Thyroid gland (tissue), 4 donors: ENCODE measurements around the gene RNF148. TPM values are rescaled to one million over a fixed set of nuclear protein-coding genes. Genes with fewer than 3 reads are reported as not detected.
"Not testable (repeated sequence)": the region's sequence is repeated elsewhere in the genome, so short reads cannot be mapped to it uniquely, and the experiment has no call there.

ENCODE experiments used
- DNase-seq, 2 donors: peaks; one replicate each; pipeline ENCODE4 v3.0.0-alpha.2; 2019
- H3K27ac ChIP-seq, 3 donors: fragments of 200-600 bp; sonication (generic); 1 replicate in 2 of 3; 2 replicates in 1 of 3; pipeline ENCODE4 v1.5.1; 2016 to 2019; ENCODE audit warnings: mild to moderate bottlenecking in 1 of 3, moderate library complexity in 1 of 3
- H3K27me3 ChIP-seq: fragments of 200-600 bp; sonication (generic); one replicate; pipeline ENCODE4 v1.5.1; 2019
- H3K36me3 ChIP-seq, 2 donors: fragments of 200-600 bp; sonication (generic); one replicate each; pipeline ENCODE4 v1.5.1; 2016 to 2019
- H3K4me1 ChIP-seq, 2 donors: fragments of 200-600 bp; sonication (generic); one replicate each; pipeline ENCODE4 v1.5.1; 2017 to 2019
- H3K4me3 ChIP-seq, 3 donors: fragments of 200-600 bp; sonication (generic); replicated peaks in 1 of 3; 1 replicate in 2 of 3; 2 replicates in 1 of 3; pipeline ENCODE4 v1.5.1; 2016; ENCODE audit warnings: mild to moderate bottlenecking in 1 of 3
- H3K9me3 ChIP-seq: fragments of 200-600 bp; sonication (generic); one replicate; pipeline ENCODE4 v1.5.1; 2017
- CTCF ChIP-seq, 6 experiments: fragments of 200-600 bp in 3 of 6; fragments of 450-650 bp in 3 of 6; sonication (generic) in 3 of 6; IDR thresholded peaks; one replicate each; pipeline ENCODE4 v1.5.1; 2016 to 2019; ENCODE audit warnings: antibody characterized with exemption in 6 of 6, mild to moderate bottlenecking in 2 of 6, inconsistent platforms in 1 of 6, moderate library complexity in 1 of 6
- POLR2A ChIP-seq, 2 donors: fragments of 450-650 bp; IDR thresholded peaks; one replicate each; pipeline ENCODE4 v1.6.1; 2017; ENCODE audit warnings: antibody characterized with exemption in 2 of 2, mild to moderate bottlenecking in 2 of 2, moderate library complexity in 1 of 2
- WGBS, 2 donors: methylation state at CpG; one replicate each; pipeline ENCODE4 v1.1.5; 2017; 5-methylcytosine and 5-hydroxymethylcytosine counted together
- intact Hi-C: fragments of 100-400 bp; cut with DNase I; formaldehyde crosslinking; loops from one replicate; pipeline ENCODE4 v1.15.1; 2023
- total RNA-seq, 4 donors: library from RNA; depleted of rRNA; stranded (reverse); fragments of >200 nt; gene quantifications; one replicate each; pipeline ENCODE4 v1.2.3, GENCODE V29; 2016

RNF148 gene
- total RNA-seq, 4 donors from 2014 or later: 1.4 to 7.9 (median 4.7) TPM

GRCh38 chr7:122686360-122686878 is 16.3 kb downstream of the RNF148 start:
- Histone ChIP-seq H3K27ac (no peak overlapping the region), H3K36me3 (no peaks in the 10 kb centered on the region), H3K27me3 (no peaks in the 10 kb centered on the region), H3K4me1 (no peaks in the 10 kb centered on the region), H3K4me3 (no peak overlapping the region), H3K9me3 (no peaks in the 10 kb centered on the region)
- 24 to 48% methylated on average over 10 of the region's 10 CpGs for WGBS, 2 donors
- intact Hi-C loops: no loop called here
- no peak for TF ChIP-seq CTCF (IDR thresholded peaks at IDR 0.05)
- TF ChIP-seq POLR2A (IDR thresholded peaks at IDR 0.05): no peak
- peak; percentile 13 to 40 for DNase-seq

GRCh38 chr7:122684504-122684903 is 18.2 kb downstream of the RNF148 start:
- no peak for DNase-seq
- no peak overlapping the region for H3K27ac ChIP-seq
- intact Hi-C loops: no loop called here
- no peaks in the 10 kb centered on the region for H3K27me3 ChIP-seq
- H3K36me3 ChIP-seq: no peaks in the 10 kb centered on the region
- no peak for TF ChIP-seq POLR2A (IDR thresholded peaks at IDR 0.05)
- no peak for TF ChIP-seq CTCF (IDR thresholded peaks at IDR 0.05)
- H3K9me3 ChIP-seq: no peaks in the 10 kb centered on the region
- WGBS, 2 donors: 92 to 93% methylated on average over 2 of the region's 2 CpGs
- H3K4me1 ChIP-seq: no peaks in the 10 kb centered on the region
- H3K4me3 ChIP-seq: no peak overlapping the region

GRCh38 chr7:122682815-122683550 is 19.7 kb downstream of the RNF148 start:
- H3K27me3 ChIP-seq: no peaks in the 10 kb centered on the region
- WGBS, 2 donors: 59 to 72% methylated on average over 8 of the region's 8 CpGs
- no peaks in the 10 kb centered on the region for H3K9me3 ChIP-seq
- peak; percentile 9 to 18 for DNase-seq
- intact Hi-C loops: no loop called here
- no peak overlapping the region for H3K4me3 ChIP-seq
- H3K27ac ChIP-seq: no peak overlapping the region
- no peak for TF ChIP-seq POLR2A (IDR thresholded peaks at IDR 0.05)
- H3K36me3 ChIP-seq: no peaks in the 10 kb centered on the region
- no peaks in the 10 kb centered on the region for H3K4me1 ChIP-seq

- H3K36me3 ChIP-seq, DNase-seq, intact Hi-C loops, H3K9me3 ChIP-seq, H3K27ac ChIP-seq, H3K4me1 ChIP-seq, H3K4me3 ChIP-seq, H3K27me3 ChIP-seq: not testable (repeated sequence)
- WGBS, 2 donors: 95 to 96% methylated on average over 16 of the region's 16 CpGs
Measured at GRCh38 chr7:122681186-122681585, 21.5 kb downstream of the RNF148 start.

GRCh38 chr7:122679813-122680212 is 22.9 kb downstream of the RNF148 start:
- Histone ChIP-seq H3K27ac (no peak overlapping the region), H3K9me3 (no peaks in the 10 kb centered on the region), H3K36me3 (no peaks in the 10 kb centered on the region), H3K27me3 (no peaks in the 10 kb centered on the region), H3K4me1 (peaks cover 4 to 6% of the 10 kb centered on the region in 2 donors), H3K4me3 (no peak overlapping the region)
- 90 to 91% methylated on average over 1 of the region's 1 CpG for WGBS, 2 donors
- TF ChIP-seq POLR2A (IDR thresholded peaks at IDR 0.05): no peak
- TF ChIP-seq CTCF (IDR thresholded peaks at IDR 0.05): no peak
- intact Hi-C loops: no loop called here
- no peak for DNase-seq

- H3K27me3 ChIP-seq, H3K4me1 ChIP-seq, H3K4me3 ChIP-seq, H3K36me3 ChIP-seq, H3K9me3 ChIP-seq, intact Hi-C loops, H3K27ac ChIP-seq: not testable (repeated sequence)
- 56 to 57% methylated on average over 9 of the region's 9 CpGs for WGBS, 2 donors
- peak; percentile 28 to 46 for DNase-seq
Measured at GRCh38 chr7:122679269-122679709, 23.4 kb downstream of the RNF148 start.
